Stimulated activated CD8-positive, alpha-beta memory T cell treated with anti-CD3 and anti-CD28 coated beads, Interleukin-12 subunit alpha, Interleukin-12 subunit beta, amount 100 ng/mL, for 4 hours (primary cell): ENCODE data around the gene UBE2C.

ENCODE experiments used
- DNase-seq: peaks from one replicate; pipeline ENCODE4 v3.0.0-alpha.2; 2020; ENCODE audit warnings: low read depth

UBE2C gene

GRCh38 chr20:45833030-45833882, 20.8 kb downstream of the UBE2C start, which contains the start of gene SNX21:
TSS of gene SNX21 (plus strand) at chr20:45833799. CDS start at chr20:45833920, 121 bp downstream.
- DNase-seq, result no peak

- no peak for DNase-seq
Observed at GRCh38 chr20:45833883-45834796, 21.7 kb downstream of the UBE2C start.

GRCh38 chr20:45834797-45835161, 22.3 kb downstream of the UBE2C start:
- no peak for DNase-seq

- DNase-seq, result no peak
Observed at GRCh38 chr20:45835329-45835765, 22.9 kb downstream of the UBE2C start.

GRCh38 chr20:45835825-45836224, 23.4 kb downstream of the UBE2C start:
- no peak for DNase-seq

GRCh38 chr20:45836841-45837240, 24.4 kb downstream of the UBE2C start:
- DNase-seq, result no peak

GRCh38 chr20:45840700-45841198, 28.3 kb downstream of the UBE2C start:
- no peak for DNase-seq

GRCh38 chr20:45841407-45842129, 29.1 kb downstream of the UBE2C start:
- no peak for DNase-seq

GRCh38 chr20:45842169-45842812, 29.8 kb downstream of the UBE2C start:
- DNase-seq, result no peak

GRCh38 chr20:45843506-45843905, 31.1 kb downstream of the UBE2C start:
- DNase-seq, result no peak

- DNase-seq, result no peak
Observed at GRCh38 chr20:45845452-45845851, 33.0 kb downstream of the UBE2C start.

- no peak for DNase-seq
Observed at GRCh38 chr20:45848421-45848820, 36.0 kb downstream of the UBE2C start.

- DNase-seq, result no peak
Observed at GRCh38 chr20:45848969-45849582, 36.6 kb downstream of the UBE2C start.

- no peak for DNase-seq
Observed at GRCh38 chr20:45850238-45850637, 37.8 kb downstream of the UBE2C start.

GRCh38 chr20:45850926-45851325, 38.5 kb downstream of the UBE2C start:
- no peak for DNase-seq

GRCh38 chr20:45851501-45851900, 39.1 kb downstream of the UBE2C start:
- DNase-seq, result no peak

- DNase-seq, result no peak
Observed at GRCh38 chr20:45852326-45852725, 39.9 kb downstream of the UBE2C start.

- no peak for DNase-seq
Observed at GRCh38 chr20:45853484-45853883, 41.0 kb downstream of the UBE2C start.

GRCh38 chr20:45857114-45857881, 44.9 kb downstream of the UBE2C start, which contains the start of the genes ACOT8 and ZSWIM3:
TSS of gene ACOT8 (minus strand) at chr20:45857392. CDS start at chr20:45857315, 77 bp downstream.
TSS of gene ZSWIM3 (plus strand) at chr20:45857614. CDS start at chr20:45857826, 212 bp downstream.
- peak; percentile 72 for DNase-seq

GRCh38 chr20:45857882-45858216, 45.4 kb downstream of the UBE2C start:
- DNase-seq, result no peak
